ENCODE measurements around the gene SHISA6.

GRCh38 chr17:11209906-11210305 is 31.1 kb upstream of the SHISA6 start:
- no peak for TF ChIP-seq REST (IDR thresholded peaks at IDR 0.05; ENCODE audit: insufficient read depth in 1 of 2, low read depth in 2 of 2, low read length in 2 of 2)
- no peak for TF ChIP-seq POLR2AphosphoS5 (IDR thresholded peaks at IDR 0.05; ENCODE audit: low read depth, low read length)
- TF ChIP-seq FOXP2 (optimal IDR thresholded peaks at IDR 0.05; ENCODE audit: borderline replicate concordance, extremely low read depth, extremely low read length, insufficient read depth): no peak
- TF ChIP-seq SIN3A (IDR thresholded peaks at IDR 0.05; ENCODE audit: borderline replicate concordance, insufficient read depth, low read length): no peak

Data from PFSK-1 (cell line).